ENCODE data around the gene KLF15.

Gene KLF15

GRCh38 chr3:126394179-126394976 lies 37.2 kb upstream of the KLF15 start, which contains the start of gene CFAP100:
TSS of gene CFAP100 (plus strand) at chr3:126394909. CDS start at chr3:126396001, 1,092 bp downstream.
- Histone ChIP-seq H3K27me3 (replicated peaks in 2 of 5; ENCODE audit: control insufficient read depth in 4 of 5, insufficient read depth in 5 of 5, low read length in 4 of 5) (peaks cover 0 to 72% (median 37%) of the 10 kb centered on the region in 5 experiments), H3K9me3 (ENCODE audit: control extremely low read depth in 1 of 5, control insufficient read depth in 4 of 5, insufficient read depth in 2 of 5, low read depth in 1 of 5, low read length in 4 of 5) (peaks cover 0 to 9% (median 3%) of the 10 kb centered on the region in 5 experiments), H3K4me1 (ENCODE audit: control extremely low read depth in 1 of 4, control insufficient read depth in 4 of 4, insufficient read depth in 4 of 4, low read length in 3 of 4) (peaks cover 0 to 10% (median 5%) of the 10 kb centered on the region in 4 experiments), H3K4me3 (ENCODE audit: control insufficient read depth in 1 of 7, extremely low read depth in 1 of 7, insufficient read depth in 4 of 7, low read depth in 2 of 7, low read length in 6 of 7) (peak within 1 kb of the TSS in 1 of 7 experiments; percentile 15), H3K27ac (ENCODE audit: insufficient read depth in 1 of 2, low read depth in 1 of 2, low read length in 2 of 2, poor library complexity in 1 of 2, severe bottlenecking in 2 of 2) (no peak within 1 kb of the TSS), H3K36me3 (ENCODE audit: control insufficient read depth in 4 of 4, insufficient read depth in 4 of 4, low read length in 3 of 4) (no peaks in the 10 kb centered on the region)
- ChIA-PET CTCF (interaction anchor here (1.5 to 8.5 kb wide), 2 partner anchors 18 to 261 kb away, joined by 5 to 69 read pairs; no protein-coding TSS in a partner anchor), POLR2A (no interaction called here)
- WGBS (ENCODE audit: insufficient coverage) = 33% methylated on average over 40 of the region's 43 CpGs
- DNase-seq = peak; percentile 16 to 58 (median 45)

DNA sequence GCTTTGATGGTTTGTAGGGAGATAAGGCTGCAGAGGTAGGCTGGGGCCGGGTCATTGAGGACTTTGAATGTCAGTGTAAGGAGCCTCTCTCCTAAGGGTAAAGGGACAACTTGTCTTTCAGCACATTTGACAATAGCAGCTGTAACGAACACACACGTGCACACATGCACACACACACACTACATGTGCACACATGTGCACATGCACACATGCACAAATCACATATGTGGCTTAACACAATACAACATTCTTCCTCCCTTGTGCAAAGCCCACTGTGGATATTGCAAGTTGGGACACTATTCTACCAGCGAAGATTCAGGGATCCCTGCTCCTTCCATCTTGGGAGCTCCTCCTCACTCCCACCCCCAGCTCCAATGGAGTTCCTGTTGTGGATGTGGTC lies 36.4 kb upstream of the KLF15 start:
- WGBS (ENCODE audit: insufficient coverage) = 100% methylated on average over 3 of the region's 4 CpGs
- POLR2A ChIA-PET = no interaction called here
- no peak overlapping the region for H3K4me3 ChIP-seq (ENCODE audit: control insufficient read depth in 1 of 7, extremely low read depth in 1 of 7, insufficient read depth in 4 of 7, low read depth in 2 of 7, low read length in 6 of 7)
- no peak overlapping the region for H3K27ac ChIP-seq (ENCODE audit: insufficient read depth in 1 of 2, low read depth in 1 of 2, low read length in 2 of 2, poor library complexity in 1 of 2, severe bottlenecking in 2 of 2)
- no peak for DNase-seq
- CTCF ChIA-PET = interaction anchor here (1.2 to 8.5 kb wide), 3 partner anchors 14 to 261 kb away, joined by 3 to 69 read pairs (median 5); no protein-coding TSS in a partner anchor
- no peaks in the 10 kb centered on the region for H3K36me3 ChIP-seq (ENCODE audit: control insufficient read depth in 4 of 4, insufficient read depth in 4 of 4, low read length in 3 of 4)
- peaks cover 0 to 3% (median 0%) of the 10 kb centered on the region in 5 experiments for H3K9me3 ChIP-seq (ENCODE audit: control extremely low read depth in 1 of 5, control insufficient read depth in 4 of 5, insufficient read depth in 2 of 5, low read depth in 1 of 5, low read length in 4 of 5)
- H3K27me3 ChIP-seq (replicated peaks in 2 of 5; ENCODE audit: control insufficient read depth in 4 of 5, insufficient read depth in 5 of 5, low read length in 4 of 5) = peaks cover 0 to 73% (median 37%) of the 10 kb centered on the region in 5 experiments
- H3K4me1 ChIP-seq (ENCODE audit: control extremely low read depth in 1 of 4, control insufficient read depth in 4 of 4, insufficient read depth in 4 of 4, low read length in 3 of 4) = peaks cover 0 to 14% (median 9%) of the 10 kb centered on the region in 4 experiments

- no peak overlapping the region for H3K27ac ChIP-seq (ENCODE audit: insufficient read depth in 1 of 2, low read depth in 1 of 2, low read length in 2 of 2, poor library complexity in 1 of 2, severe bottlenecking in 2 of 2)
- H3K4me1 ChIP-seq (ENCODE audit: control extremely low read depth in 1 of 4, control insufficient read depth in 4 of 4, insufficient read depth in 4 of 4, low read length in 3 of 4) = peaks cover 0 to 14% (median 9%) of the 10 kb centered on the region in 4 experiments
- no peak overlapping the region for H3K4me3 ChIP-seq (ENCODE audit: control insufficient read depth in 1 of 7, extremely low read depth in 1 of 7, insufficient read depth in 4 of 7, low read depth in 2 of 7, low read length in 6 of 7)
- CTCF ChIA-PET = interaction anchor here (0.7 to 8.5 kb wide), 4 partner anchors 11 to 259 kb away, joined by 3 to 69 read pairs (median 3); no protein-coding TSS in a partner anchor
- H3K27me3 ChIP-seq (replicated peaks in 2 of 5; ENCODE audit: control insufficient read depth in 4 of 5, insufficient read depth in 5 of 5, low read length in 4 of 5) = peaks cover 0 to 73% (median 37%) of the 10 kb centered on the region in 5 experiments
- H3K36me3 ChIP-seq (ENCODE audit: control insufficient read depth in 4 of 4, insufficient read depth in 4 of 4, low read length in 3 of 4) = no peaks in the 10 kb centered on the region
- WGBS (ENCODE audit: insufficient coverage) = 91% methylated on average over 11 of the region's 12 CpGs
- DNase-seq = no peak
- POLR2A ChIA-PET = no interaction called here
- no peaks in the 10 kb centered on the region for H3K9me3 ChIP-seq (ENCODE audit: control extremely low read depth in 1 of 5, control insufficient read depth in 4 of 5, insufficient read depth in 2 of 5, low read depth in 1 of 5, low read length in 4 of 5)
Measured at GRCh38 chr3:126392246-126392645, 35.0 kb upstream of the KLF15 start.

GRCh38 chr3:126391631-126392030 lies 34.4 kb upstream of the KLF15 start:
- Histone ChIP-seq H3K9me3 (ENCODE audit: control extremely low read depth in 1 of 5, control insufficient read depth in 4 of 5, insufficient read depth in 2 of 5, low read depth in 1 of 5, low read length in 4 of 5) (no peaks in the 10 kb centered on the region), H3K4me1 (ENCODE audit: control extremely low read depth in 1 of 4, control insufficient read depth in 4 of 4, insufficient read depth in 4 of 4, low read length in 3 of 4) (peaks cover 0 to 14% (median 9%) of the 10 kb centered on the region in 4 experiments), H3K27me3 (replicated peaks in 2 of 5; ENCODE audit: control insufficient read depth in 4 of 5, insufficient read depth in 5 of 5, low read length in 4 of 5) (peaks cover 0 to 72% (median 37%) of the 10 kb centered on the region in 5 experiments), H3K27ac (ENCODE audit: insufficient read depth in 1 of 2, low read depth in 1 of 2, low read length in 2 of 2, poor library complexity in 1 of 2, severe bottlenecking in 2 of 2) (no peak overlapping the region), H3K4me3 (ENCODE audit: control insufficient read depth in 1 of 7, extremely low read depth in 1 of 7, insufficient read depth in 4 of 7, low read depth in 2 of 7, low read length in 6 of 7) (no peak overlapping the region), H3K36me3 (ENCODE audit: control insufficient read depth in 4 of 4, insufficient read depth in 4 of 4, low read length in 3 of 4) (no peaks in the 10 kb centered on the region)
- ChIA-PET POLR2A (no interaction called here), CTCF (interaction anchor here (1.3 to 8.5 kb wide), 3 partner anchors 244 to 463 kb away, joined by 3 to 69 read pairs (median 3); no protein-coding TSS in a partner anchor)
- no peak for DNase-seq
- whole genome bisulfite sequencing (ENCODE audit: insufficient coverage) = 63% methylated on average over 1 of the region's 1 CpG

DNA sequence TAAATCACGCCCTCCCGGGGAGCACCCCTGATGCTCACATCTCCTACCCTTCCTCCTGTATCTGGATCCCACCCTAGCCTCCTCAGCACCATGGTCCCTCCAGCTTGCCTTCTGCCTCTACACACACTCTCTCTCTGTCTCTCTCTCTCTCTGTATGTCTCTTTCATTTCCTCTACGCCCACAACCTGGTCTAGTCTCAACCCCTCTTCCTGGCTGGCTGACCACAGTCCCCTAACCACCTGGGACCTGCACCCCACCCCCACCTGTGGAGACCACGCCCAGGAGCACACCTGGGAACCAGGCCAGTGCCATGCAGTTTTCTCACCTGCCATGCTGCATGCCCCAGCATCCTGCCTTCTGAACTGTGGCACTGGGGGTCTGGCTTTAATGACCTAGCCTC lies 33.5 kb upstream of the KLF15 start:
- Histone ChIP-seq H3K4me1 (ENCODE audit: control extremely low read depth in 1 of 4, control insufficient read depth in 4 of 4, insufficient read depth in 4 of 4, low read length in 3 of 4) (peaks cover 0 to 14% (median 9%) of the 10 kb centered on the region in 4 experiments), H3K4me3 (ENCODE audit: control insufficient read depth in 1 of 7, extremely low read depth in 1 of 7, insufficient read depth in 4 of 7, low read depth in 2 of 7, low read length in 6 of 7) (no peak overlapping the region), H3K27me3 (replicated peaks in 2 of 5; ENCODE audit: control insufficient read depth in 4 of 5, insufficient read depth in 5 of 5, low read length in 4 of 5) (peaks cover 0 to 63% (median 29%) of the 10 kb centered on the region in 5 experiments), H3K27ac (ENCODE audit: insufficient read depth in 1 of 2, low read depth in 1 of 2, low read length in 2 of 2, poor library complexity in 1 of 2, severe bottlenecking in 2 of 2) (no peak overlapping the region), H3K36me3 (ENCODE audit: control insufficient read depth in 4 of 4, insufficient read depth in 4 of 4, low read length in 3 of 4) (no peaks in the 10 kb centered on the region), H3K9me3 (ENCODE audit: control extremely low read depth in 1 of 5, control insufficient read depth in 4 of 5, insufficient read depth in 2 of 5, low read depth in 1 of 5, low read length in 4 of 5) (no peaks in the 10 kb centered on the region)
- DNase-seq = no peak
- ChIA-PET CTCF (interaction anchor here (1.2 to 8.5 kb wide), 3 partner anchors 33 to 462 kb away, joined by 3 to 69 read pairs (median 3); partner anchors contain the start of gene KLF15), POLR2A (interaction anchor here (0.8 kb wide), 1 partner anchor 183 kb away, joined by 3 read pairs; no protein-coding TSS in a partner anchor)
- WGBS (ENCODE audit: insufficient coverage) = 89% methylated on average over 4 of the region's 4 CpGs

DNA sequence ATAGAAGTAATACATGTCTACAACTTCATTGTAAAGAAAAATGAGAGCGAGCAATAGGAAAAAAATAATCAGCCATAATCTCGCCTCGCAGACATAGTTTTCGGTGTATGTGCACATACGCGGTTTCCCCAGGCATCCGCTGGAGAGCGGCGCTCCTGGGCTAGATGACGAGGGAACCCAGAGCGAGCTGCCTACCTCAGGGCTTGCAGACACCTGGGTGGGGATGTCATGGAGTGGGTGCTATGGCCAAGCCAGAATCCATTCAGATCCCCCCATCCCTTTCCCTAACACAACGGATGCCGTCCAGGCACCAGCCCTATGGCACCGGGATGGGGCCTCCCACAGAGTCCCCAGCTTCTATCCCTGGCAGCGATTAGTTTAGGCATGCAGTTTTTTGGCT lies 33.0 kb upstream of the KLF15 start:
- Histone ChIP-seq H3K9me3 (ENCODE audit: control extremely low read depth in 1 of 5, control insufficient read depth in 4 of 5, insufficient read depth in 2 of 5, low read depth in 1 of 5, low read length in 4 of 5) (no peaks in the 10 kb centered on the region), H3K4me3 (ENCODE audit: control insufficient read depth in 1 of 7, extremely low read depth in 1 of 7, insufficient read depth in 4 of 7, low read depth in 2 of 7, low read length in 6 of 7) (no peak overlapping the region), H3K36me3 (ENCODE audit: control insufficient read depth in 4 of 4, insufficient read depth in 4 of 4, low read length in 3 of 4) (no peaks in the 10 kb centered on the region), H3K4me1 (ENCODE audit: control extremely low read depth in 1 of 4, control insufficient read depth in 4 of 4, insufficient read depth in 4 of 4, low read length in 3 of 4) (peaks cover 0 to 14% (median 9%) of the 10 kb centered on the region in 4 experiments), H3K27ac (ENCODE audit: insufficient read depth in 1 of 2, low read depth in 1 of 2, low read length in 2 of 2, poor library complexity in 1 of 2, severe bottlenecking in 2 of 2) (no peak overlapping the region), H3K27me3 (replicated peaks in 2 of 5; ENCODE audit: control insufficient read depth in 4 of 5, insufficient read depth in 5 of 5, low read length in 4 of 5) (peaks cover 0 to 58% (median 23%) of the 10 kb centered on the region in 5 experiments)
- CTCF ChIA-PET = interaction anchor here (1.2 to 8.5 kb wide), 4 partner anchors 33 to 462 kb away, joined by 3 to 69 read pairs (median 6); partner anchors contain the start of gene KLF15
- DNase-seq = no peak
- POLR2A ChIA-PET = interaction anchor here (0.8 kb wide), 1 partner anchor 182 kb away, joined by 3 read pairs; no protein-coding TSS in a partner anchor
- WGBS (ENCODE audit: insufficient coverage) = 98% methylated on average over 11 of the region's 15 CpGs

All from common myeloid progenitor, CD34-positive (primary cell).